ENCODE measurements around the gene RMND5B.
"Not testable (repeated sequence)": the region's sequence is repeated elsewhere in the genome, so short reads cannot be mapped to it uniquely, and the experiment has no call there.

RMND5B gene

DNA sequence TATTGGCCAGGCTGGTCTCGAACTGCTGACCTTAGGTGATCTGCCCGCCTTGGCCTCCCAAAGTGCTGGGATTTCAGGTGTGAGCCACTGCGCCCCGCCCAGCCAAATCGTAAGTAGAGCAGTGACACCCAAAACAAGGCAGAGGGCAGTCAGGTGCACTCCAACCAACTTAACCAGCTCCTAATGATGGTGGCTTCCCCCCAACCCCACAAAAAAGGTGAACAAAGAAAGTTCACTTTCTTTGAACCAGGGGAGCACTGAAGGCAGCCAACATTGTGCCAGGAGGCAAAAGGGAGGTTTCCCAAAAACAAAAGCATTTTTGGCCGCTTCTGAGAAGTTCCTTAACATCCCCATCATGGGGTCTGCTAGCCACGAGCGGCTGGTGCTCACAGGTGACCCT, 46.8 kb downstream of the RMND5B start:
- no peak for DNase-seq

- no peak for DNase-seq
Measured at GRCh38 chr5:178180141-178180863, 49.5 kb downstream of the RMND5B start.

GRCh38 chr5:178182158-178182876, 51.5 kb downstream of the RMND5B start:
- no peak for DNase-seq

DNA sequence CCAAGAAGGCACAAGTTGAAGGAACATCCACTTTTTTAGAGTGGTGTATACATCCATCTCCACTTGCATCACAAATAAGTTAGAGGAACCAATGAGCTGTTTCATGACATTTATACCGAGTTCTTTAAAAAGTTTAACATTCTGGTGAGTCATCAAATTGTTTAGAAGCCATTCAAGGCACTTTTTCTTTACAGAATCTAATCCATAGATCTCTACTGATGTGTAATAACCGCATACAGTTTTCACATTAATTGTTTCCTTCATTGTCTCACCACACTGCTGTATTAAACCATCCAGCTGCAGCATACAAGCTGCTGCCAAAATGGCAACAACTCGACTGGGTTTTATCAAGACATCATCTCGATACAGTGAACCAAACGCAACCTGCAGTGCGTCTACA, 55.6 kb downstream of the RMND5B start:
- DNase-seq = no peak

- no peak for DNase-seq
Measured at GRCh38 chr5:178187014-178187413, 56.2 kb downstream of the RMND5B start, which contains the start of gene GMCL2. Gene GMCL2 (minus strand): TSS chr5:178187371. CDS start chr5:178187299, 72 bp downstream.

GRCh38 chr5:178189433-178189832, 58.6 kb downstream of the RMND5B start:
- DNase-seq = no peak

DNA sequence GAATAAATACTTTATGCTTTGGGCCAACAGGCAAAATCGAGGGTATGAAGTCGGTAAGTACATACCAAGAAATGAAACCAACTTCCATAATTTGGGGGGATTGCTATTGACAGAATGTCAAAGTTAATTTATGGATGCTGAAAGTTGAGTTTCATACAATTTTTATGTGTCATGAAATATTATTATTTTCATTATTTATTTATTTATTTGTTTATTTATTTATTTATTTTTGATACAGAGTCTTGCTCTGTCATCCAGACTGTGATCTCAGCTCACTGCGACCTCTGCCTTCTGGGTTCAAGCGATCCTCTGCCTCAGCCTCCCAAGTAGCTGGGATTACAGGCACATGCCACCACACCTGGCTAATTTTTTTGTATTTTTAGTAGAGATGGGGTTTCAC, 60.8 kb downstream of the RMND5B start:
- DNase-seq = no peak

DNA sequence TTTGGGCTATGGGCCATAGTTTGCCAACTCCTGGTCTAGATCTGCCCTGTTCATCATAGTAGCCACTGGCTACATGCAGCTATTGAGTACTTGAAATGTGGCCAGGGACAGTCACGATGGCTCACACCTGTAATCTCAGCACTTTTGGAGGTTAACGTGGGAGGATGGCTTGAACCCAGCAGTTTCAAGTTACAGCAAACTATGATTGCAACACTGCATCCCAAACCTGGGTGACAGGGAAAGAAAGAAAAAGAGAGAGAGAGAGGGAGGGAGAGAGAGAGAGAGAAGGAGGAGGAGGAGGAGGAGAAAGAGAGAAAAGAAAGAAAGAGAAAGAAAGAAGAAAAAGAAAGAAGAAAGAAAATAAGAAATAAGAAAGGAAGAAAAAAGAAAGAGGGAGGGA, 61.4 kb downstream of the RMND5B start:
- DNase-seq = no peak

- no peak for DNase-seq
Measured at GRCh38 chr5:178192787-178193186, 62.0 kb downstream of the RMND5B start.

DNA sequence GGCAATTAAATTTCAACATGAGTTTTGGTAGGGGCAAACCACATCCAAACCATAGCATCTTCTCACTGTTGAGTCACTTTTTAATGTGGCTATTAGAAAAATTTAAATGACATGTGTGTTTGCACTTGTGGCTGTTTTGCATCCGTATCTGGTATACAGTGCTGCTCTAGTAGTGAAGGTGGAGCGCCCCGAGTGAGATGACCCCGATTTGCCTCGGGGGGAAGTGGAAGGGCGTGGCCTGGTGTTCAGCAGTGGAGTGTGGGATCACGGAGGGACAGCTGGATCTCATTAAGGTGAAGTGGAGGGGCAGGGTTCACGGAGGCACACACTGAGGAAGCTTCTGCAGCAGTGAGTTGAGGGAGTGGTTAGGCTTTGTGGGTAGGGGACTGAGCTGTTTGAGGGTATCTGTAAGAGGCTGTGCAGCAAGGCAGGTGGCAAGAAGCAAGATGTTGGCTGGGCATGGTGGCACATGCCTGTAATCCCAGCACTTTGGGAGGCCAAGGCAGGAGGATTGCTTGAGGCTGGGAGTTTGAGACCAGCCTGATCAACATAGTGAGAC, 62.5 kb downstream of the RMND5B start:
- no peak for DNase-seq

GRCh38 chr5:178194026-178194425, 63.2 kb downstream of the RMND5B start:
- DNase-seq = no peak

DNA sequence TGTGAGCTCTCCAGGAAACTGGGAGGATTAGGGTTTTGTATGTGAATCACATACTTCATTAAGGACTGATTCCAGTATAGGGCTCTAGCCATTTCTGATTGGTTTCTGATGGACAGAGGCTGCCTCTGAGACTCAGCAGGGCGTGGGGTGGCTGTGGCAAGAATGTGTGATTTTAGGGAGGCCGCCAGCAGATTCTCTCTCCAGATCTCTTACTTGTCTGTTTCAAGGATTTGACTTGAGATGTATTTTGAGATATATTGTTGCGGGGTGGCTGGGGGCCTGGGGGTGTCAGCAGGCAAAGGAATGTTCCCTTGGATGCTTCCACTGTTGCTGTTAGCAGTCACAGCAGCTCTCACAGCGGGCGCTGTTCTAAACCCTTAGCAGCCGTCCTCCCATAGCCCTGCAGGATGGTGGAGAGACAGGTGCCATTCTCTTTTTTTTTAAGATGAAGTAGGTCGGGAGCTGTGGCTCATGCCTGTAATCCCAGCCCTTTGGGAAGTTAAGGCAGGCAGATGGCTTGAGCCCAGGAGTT, 65.5 kb downstream of the RMND5B start:
- no peak for DNase-seq

- no peak for DNase-seq
Measured at GRCh38 chr5:178196986-178197385, 66.2 kb downstream of the RMND5B start.

- not testable (repeated sequence) for DNase-seq
Measured at GRCh38 chr5:178198151-178198550, 67.3 kb downstream of the RMND5B start.

GRCh38 chr5:178198706-178199105, 67.9 kb downstream of the RMND5B start:
- no peak for DNase-seq

- DNase-seq = no peak
Measured at GRCh38 chr5:178199581-178200434, 69.0 kb downstream of the RMND5B start.
